Measurements from ENCODE around the gene RXRA.

RXRA gene

GRCh38 chr9:134402182-134402581 lies 75.9 kb downstream of the RXRA start:
- Histone ChIP-seq H3K9me3 (ENCODE audit: control insufficient read depth, low read length) (no peaks in the 10 kb centered on the region), H3K36me3 (ENCODE audit: control insufficient read depth, insufficient read depth, low read length) (no peaks in the 10 kb centered on the region), H3K4me1 (peaks cover 39% of the 10 kb centered on the region), H3K4me2 (ENCODE audit: low read length) (no peak overlapping the region), H3K27ac (no peak overlapping the region), H3K4me3 (ENCODE audit: low read depth, low read length) (no peak overlapping the region), H3K9ac (no peak overlapping the region), H3K79me2 (peaks cover 24% of the 10 kb centered on the region), H3K27me3 (ENCODE audit: control insufficient read depth, insufficient read depth, low read length) (no peaks in the 10 kb centered on the region), H2AFZ (no peak overlapping the region)
- no peak for TF ChIP-seq CTCF (IDR thresholded peaks at IDR 0.05)

- Histone ChIP-seq H3K9me3 (ENCODE audit: control insufficient read depth, low read length) (no peaks in the 10 kb centered on the region), H3K27ac (peak overlapping the region; percentile 89), H3K36me3 (ENCODE audit: control insufficient read depth, insufficient read depth, low read length) (no peaks in the 10 kb centered on the region), H3K27me3 (ENCODE audit: control insufficient read depth, insufficient read depth, low read length) (no peaks in the 10 kb centered on the region), H3K4me1 (peaks cover 48% of the 10 kb centered on the region), H3K4me2 (ENCODE audit: low read length) (peak overlapping the region; percentile 23), H3K79me2 (peaks cover 24% of the 10 kb centered on the region), H3K9ac (no peak overlapping the region), H2AFZ (no peak overlapping the region), H3K4me3 (ENCODE audit: low read depth, low read length) (no peak overlapping the region)
- TF ChIP-seq CTCF (IDR thresholded peaks at IDR 0.05), result no peak
Measured at GRCh38 chr9:134403292-134403681, 77.0 kb downstream of the RXRA start.

- Histone ChIP-seq H3K9ac (no peak overlapping the region), H3K27ac (peak overlapping the region; percentile 89), H3K4me2 (ENCODE audit: low read length) (peak overlapping the region; percentile 23), H3K79me2 (peaks cover 20% of the 10 kb centered on the region), H2AFZ (no peak overlapping the region), H3K4me3 (ENCODE audit: low read depth, low read length) (no peak overlapping the region), H3K4me1 (peaks cover 53% of the 10 kb centered on the region), H3K36me3 (ENCODE audit: control insufficient read depth, insufficient read depth, low read length) (no peaks in the 10 kb centered on the region), H3K9me3 (ENCODE audit: control insufficient read depth, low read length) (no peaks in the 10 kb centered on the region), H3K27me3 (ENCODE audit: control insufficient read depth, insufficient read depth, low read length) (no peaks in the 10 kb centered on the region)
- TF ChIP-seq CTCF (IDR thresholded peaks at IDR 0.05), result no peak
Measured at GRCh38 chr9:134403682-134404301, 77.5 kb downstream of the RXRA start.

GRCh38 chr9:134404376-134405358 lies 78.4 kb downstream of the RXRA start:
- Histone ChIP-seq H3K9ac (no peak overlapping the region), H3K9me3 (ENCODE audit: control insufficient read depth, low read length) (no peaks in the 10 kb centered on the region), H3K79me2 (peaks cover 13% of the 10 kb centered on the region), H2AFZ (no peak overlapping the region), H3K4me3 (ENCODE audit: low read depth, low read length) (no peak overlapping the region), H3K27me3 (ENCODE audit: control insufficient read depth, insufficient read depth, low read length) (no peaks in the 10 kb centered on the region), H3K27ac (peak overlapping the region; percentile 89), H3K36me3 (ENCODE audit: control insufficient read depth, insufficient read depth, low read length) (no peaks in the 10 kb centered on the region), H3K4me1 (peaks cover 60% of the 10 kb centered on the region), H3K4me2 (ENCODE audit: low read length) (no peak overlapping the region)
- no peak for TF ChIP-seq CTCF (IDR thresholded peaks at IDR 0.05)

All from parathyroid adenoma (tissue), 2 donors.